KMS-11 (cell line): Measurements from ENCODE around the gene STK31.
"Not testable (repeated sequence)": the region's sequence is repeated elsewhere in the genome, so short reads cannot be mapped to it uniquely, and the experiment has no call there.

Experiments
- H2AFZ ChIP-seq: fragments of 200-600 bp; sonication (generic); 2 replicates; pipeline ENCODE4 v1.6.1; 2016; ENCODE audit warnings: antibody characterized with exemption, mixed run types, low read depth
- H3K27ac ChIP-seq: fragments of 200-600 bp; sonication (generic); 2 replicates; pipeline ENCODE4 v1.6.1; 2016; ENCODE audit warnings: mild to moderate bottlenecking, mixed run types
- H3K27me3 ChIP-seq: fragments of 200-600 bp; sonication (generic); 2 replicates; pipeline ENCODE4 v1.6.1; 2017; ENCODE audit warnings: mild to moderate bottlenecking, low read depth, mixed run types, moderate library complexity; ENCODE audit not compliant: insufficient read depth
- H3K36me3 ChIP-seq: fragments of 200-600 bp; sonication (generic); 2 replicates; pipeline ENCODE4 v1.6.1; 2017; ENCODE audit warnings: mild to moderate bottlenecking, mixed run types; ENCODE audit not compliant: insufficient read depth
- H3K4me1 ChIP-seq: fragments of 200-600 bp; sonication (generic); 2 replicates; pipeline ENCODE4 v1.6.1; 2016; ENCODE audit warnings: mild to moderate bottlenecking, low read depth, mixed run types; ENCODE audit not compliant: poor library complexity, severe bottlenecking
- H3K4me2 ChIP-seq: fragments of 200-600 bp; sonication (generic); 2 replicates; pipeline ENCODE4 v1.7.0; 2016; ENCODE audit warnings: mild to moderate bottlenecking, mixed run types
- H3K4me3 ChIP-seq: fragments of 200-600 bp; sonication (generic); IDR thresholded peaks from 2 replicates; pipeline ENCODE4 v1.6.1; 2017; ENCODE audit warnings: low read depth, low read length, mixed read lengths; ENCODE audit not compliant: insufficient read depth
- H3K79me2 ChIP-seq: fragments of 200-600 bp; sonication (generic); 2 replicates; pipeline ENCODE4 v1.6.1; 2016; ENCODE audit warnings: low read depth, mixed run types; ENCODE audit not compliant: insufficient read depth
- H3K9ac ChIP-seq: fragments of 200-600 bp; sonication (generic); 2 replicates; pipeline ENCODE4 v1.6.1; 2016; ENCODE audit warnings: mild to moderate bottlenecking, mixed run types
- H4K20me1 ChIP-seq: fragments of 200-600 bp; sonication (generic); 2 replicates; pipeline ENCODE4 v1.6.1; 2016; ENCODE audit warnings: mild to moderate bottlenecking, mixed run types; ENCODE audit not compliant: insufficient read depth
- TF ChIP-seq, protein P1 (sequence below): fragments of 200-600 bp; sonication (generic); conservative IDR thresholded peaks from 2 replicates; pipeline ENCODE4 v1.6.1; 2017; ENCODE audit warnings: low read depth, mild to moderate bottlenecking, antibody characterized with exemption, low read length, moderate library complexity, mixed read lengths

The STK31 gene

DNA sequence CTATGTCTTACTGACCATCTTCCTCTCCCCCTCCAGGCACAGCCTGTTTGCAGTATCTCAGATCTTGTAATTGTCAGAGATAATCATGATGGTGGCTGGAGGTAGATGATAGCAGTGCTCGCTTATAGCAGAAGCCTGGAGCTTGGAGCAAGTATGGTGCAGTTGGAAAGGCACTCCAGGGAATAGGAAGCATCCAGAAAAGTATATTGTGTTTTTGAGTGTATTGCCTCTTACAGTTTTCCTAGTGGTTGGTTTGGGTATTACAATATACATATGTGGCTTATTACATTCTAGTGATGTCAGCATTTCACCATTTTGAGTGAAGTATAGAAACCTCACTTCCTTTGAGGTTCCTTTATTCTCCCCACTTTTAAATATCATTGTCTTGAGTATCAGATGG is 101.5 kb downstream of the STK31 start:
- no peak overlapping the region for H3K9ac ChIP-seq
- TF ChIP-seq, protein P1, sequence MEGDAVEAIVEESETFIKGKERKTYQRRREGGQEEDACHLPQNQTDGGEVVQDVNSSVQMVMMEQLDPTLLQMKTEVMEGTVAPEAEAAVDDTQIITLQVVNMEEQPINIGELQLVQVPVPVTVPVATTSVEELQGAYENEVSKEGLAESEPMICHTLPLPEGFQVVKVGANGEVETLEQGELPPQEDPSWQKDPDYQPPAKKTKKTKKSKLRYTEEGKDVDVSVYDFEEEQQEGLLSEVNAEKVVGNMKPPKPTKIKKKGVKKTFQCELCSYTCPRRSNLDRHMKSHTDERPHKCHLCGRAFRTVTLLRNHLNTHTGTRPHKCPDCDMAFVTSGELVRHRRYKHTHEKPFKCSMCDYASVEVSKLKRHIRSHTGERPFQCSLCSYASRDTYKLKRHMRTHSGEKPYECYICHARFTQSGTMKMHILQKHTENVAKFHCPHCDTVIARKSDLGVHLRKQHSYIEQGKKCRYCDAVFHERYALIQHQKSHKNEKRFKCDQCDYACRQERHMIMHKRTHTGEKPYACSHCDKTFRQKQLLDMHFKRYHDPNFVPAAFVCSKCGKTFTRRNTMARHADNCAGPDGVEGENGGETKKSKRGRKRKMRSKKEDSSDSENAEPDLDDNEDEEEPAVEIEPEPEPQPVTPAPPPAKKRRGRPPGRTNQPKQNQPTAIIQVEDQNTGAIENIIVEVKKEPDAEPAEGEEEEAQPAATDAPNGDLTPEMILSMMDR = peak; percentile 85
- no peak overlapping the region for H3K4me3 ChIP-seq
- no peaks in the 10 kb centered on the region for H3K4me1 ChIP-seq
- no peak overlapping the region for H2AFZ ChIP-seq
- no peaks in the 10 kb centered on the region for H4K20me1 ChIP-seq
- H3K4me2 ChIP-seq = no peak overlapping the region
- H3K27me3 ChIP-seq = no peaks in the 10 kb centered on the region
- H3K36me3 ChIP-seq = no peaks in the 10 kb centered on the region
- H3K27ac ChIP-seq = no peak overlapping the region
- no peaks in the 10 kb centered on the region for H3K79me2 ChIP-seq

GRCh38 chr7:23828125-23828524 is 118.1 kb downstream of the STK31 start:
- not testable (repeated sequence) for H3K9ac ChIP-seq, H3K36me3 ChIP-seq, H3K4me2 ChIP-seq, H3K79me2 ChIP-seq, H3K27ac ChIP-seq, H3K27me3 ChIP-seq, H4K20me1 ChIP-seq, H2AFZ ChIP-seq, H3K4me1 ChIP-seq, H3K4me3 ChIP-seq

- not testable (repeated sequence) for H3K27me3 ChIP-seq, H2AFZ ChIP-seq, H4K20me1 ChIP-seq, H3K36me3 ChIP-seq, H3K4me1 ChIP-seq, H3K27ac ChIP-seq, H3K4me2 ChIP-seq, H3K9ac ChIP-seq, H3K4me3 ChIP-seq, H3K79me2 ChIP-seq
Measured at GRCh38 chr7:23832733-23833132, 122.7 kb downstream of the STK31 start.

- no peak overlapping the region for H3K9ac ChIP-seq
- H4K20me1 ChIP-seq = no peaks in the 10 kb centered on the region
- TF ChIP-seq, protein P1 = no peak
- no peak overlapping the region for H3K4me3 ChIP-seq
- H3K27me3 ChIP-seq = no peaks in the 10 kb centered on the region
- no peaks in the 10 kb centered on the region for H3K36me3 ChIP-seq
- no peak overlapping the region for H3K27ac ChIP-seq
- H3K79me2 ChIP-seq = no peaks in the 10 kb centered on the region
- H3K4me1 ChIP-seq = no peaks in the 10 kb centered on the region
- H3K4me2 ChIP-seq = no peak overlapping the region
- H2AFZ ChIP-seq = no peak overlapping the region
Measured at GRCh38 chr7:23833405-23833804, 123.4 kb downstream of the STK31 start.

DNA sequence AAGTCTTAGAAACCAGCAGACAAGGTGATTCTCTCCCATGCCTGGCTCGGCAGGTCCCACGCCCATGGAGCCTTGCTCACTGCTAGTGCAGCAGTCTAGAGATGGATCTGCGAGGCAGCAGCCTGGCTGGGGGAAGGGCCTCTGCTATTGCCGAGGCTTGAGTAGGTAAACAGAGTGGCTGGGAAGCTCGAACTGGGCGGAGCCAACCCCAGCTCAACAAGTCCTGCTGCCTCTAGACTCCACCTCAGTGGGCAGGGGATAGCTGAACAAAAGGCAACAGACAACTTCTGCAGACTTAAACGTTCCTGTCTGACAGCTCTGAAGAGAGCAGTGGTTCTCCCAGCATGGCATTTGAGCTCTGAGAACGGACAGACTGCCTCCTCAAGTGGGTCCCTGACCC is 134.8 kb downstream of the STK31 start:
- H3K4me2 ChIP-seq, H2AFZ ChIP-seq, H3K27ac ChIP-seq: not testable (repeated sequence)

DNA sequence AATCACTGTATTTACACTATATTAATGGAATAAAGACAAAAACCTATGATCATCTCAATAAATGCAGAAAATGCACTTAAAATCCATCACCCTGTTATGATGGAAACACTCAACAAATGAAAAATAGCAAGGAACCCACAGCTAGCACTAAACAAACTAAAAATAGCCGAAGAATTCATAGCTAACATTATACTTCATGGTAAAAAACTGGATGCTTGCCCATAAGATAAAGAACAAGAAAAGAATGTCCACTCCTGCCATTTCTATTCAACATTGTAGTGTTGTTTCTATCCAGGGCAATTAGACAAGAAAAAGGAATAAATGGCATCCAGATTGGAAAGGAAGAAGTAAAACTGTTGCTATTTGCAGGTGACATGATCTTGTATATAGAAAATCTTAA is 142.1 kb downstream of the STK31 start:
- H3K4me1 ChIP-seq = no peaks in the 10 kb centered on the region
- no peaks in the 10 kb centered on the region for H4K20me1 ChIP-seq
- no peak overlapping the region for H3K27ac ChIP-seq
- no peaks in the 10 kb centered on the region for H3K27me3 ChIP-seq
- H3K9ac ChIP-seq = no peak overlapping the region
- H3K36me3 ChIP-seq = no peaks in the 10 kb centered on the region
- TF ChIP-seq, protein P1 = no peak
- no peaks in the 10 kb centered on the region for H3K79me2 ChIP-seq
- H2AFZ ChIP-seq = no peak overlapping the region
- no peak overlapping the region for H3K4me3 ChIP-seq
- H3K4me2 ChIP-seq = no peak overlapping the region

More for the DNA sequence above, 134.8 kb downstream of the STK31 start:
- H3K79me2 ChIP-seq, H3K36me3 ChIP-seq, H4K20me1 ChIP-seq, H3K9ac ChIP-seq, H3K4me1 ChIP-seq, H3K4me3 ChIP-seq, H3K27me3 ChIP-seq: not testable (repeated sequence)
